Activated CD4-positive, CD25-positive, alpha-beta regulatory T cell treated with anti-CD3 and anti-CD28 coated beads, Interleukin-2, amount 50 U/mL, for 16 hours (primary cell): ENCODE data around the gene HSD11B1.

ENCODE experiments used
- DNase-seq: peaks from one replicate; pipeline ENCODE4 v3.0.0-alpha.2; 2020; ENCODE audit warnings: low read depth, low spot score

Gene HSD11B1

DNA sequence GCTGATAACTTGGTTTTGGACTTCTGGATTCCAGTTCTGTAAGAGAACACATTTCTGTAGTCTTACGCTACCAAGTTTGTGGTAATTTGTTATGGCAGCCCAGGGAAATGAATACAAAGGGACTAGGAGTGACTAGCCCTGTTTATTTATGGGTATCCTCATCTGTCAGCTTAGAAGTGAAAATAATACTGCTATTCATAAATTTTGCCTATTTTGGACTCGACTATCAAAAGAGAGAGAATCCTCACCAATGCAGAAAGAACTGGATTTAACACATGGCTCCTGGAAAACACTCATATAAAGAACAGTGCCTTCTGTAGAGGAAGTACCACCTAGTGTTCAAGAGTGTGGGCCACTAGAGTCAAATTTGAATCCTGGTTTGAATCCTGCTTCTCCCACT is 22.6 kb downstream of the HSD11B1 start:
- DNase-seq = no peak

GRCh38 chr1:209727785-209728184 is 23.1 kb downstream of the HSD11B1 start:
- DNase-seq = no peak

- no peak for DNase-seq
Measured at GRCh38 chr1:209728466-209728865, 23.8 kb downstream of the HSD11B1 start.

GRCh38 chr1:209729436-209729835 is 24.8 kb downstream of the HSD11B1 start:
- no peak for DNase-seq

DNA sequence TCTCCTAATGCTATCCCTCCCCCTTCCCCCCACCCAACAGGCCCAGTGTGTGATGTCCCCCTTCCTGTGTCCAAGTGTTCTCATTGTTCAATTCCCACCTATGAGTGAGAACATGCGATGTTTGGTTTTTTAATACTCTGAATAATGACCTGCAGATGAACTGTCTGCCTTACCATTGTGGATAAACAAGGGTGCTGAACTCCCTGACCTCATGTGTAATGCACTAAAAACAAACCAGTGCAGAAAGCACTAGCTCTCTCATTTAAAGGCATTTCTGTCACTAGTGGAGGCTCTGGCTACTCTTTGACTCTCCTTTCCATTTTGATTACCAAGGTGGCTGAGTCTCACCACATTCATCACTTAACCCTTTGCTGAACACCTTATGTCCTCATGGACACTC is 28.1 kb downstream of the HSD11B1 start:
- no peak for DNase-seq

DNA sequence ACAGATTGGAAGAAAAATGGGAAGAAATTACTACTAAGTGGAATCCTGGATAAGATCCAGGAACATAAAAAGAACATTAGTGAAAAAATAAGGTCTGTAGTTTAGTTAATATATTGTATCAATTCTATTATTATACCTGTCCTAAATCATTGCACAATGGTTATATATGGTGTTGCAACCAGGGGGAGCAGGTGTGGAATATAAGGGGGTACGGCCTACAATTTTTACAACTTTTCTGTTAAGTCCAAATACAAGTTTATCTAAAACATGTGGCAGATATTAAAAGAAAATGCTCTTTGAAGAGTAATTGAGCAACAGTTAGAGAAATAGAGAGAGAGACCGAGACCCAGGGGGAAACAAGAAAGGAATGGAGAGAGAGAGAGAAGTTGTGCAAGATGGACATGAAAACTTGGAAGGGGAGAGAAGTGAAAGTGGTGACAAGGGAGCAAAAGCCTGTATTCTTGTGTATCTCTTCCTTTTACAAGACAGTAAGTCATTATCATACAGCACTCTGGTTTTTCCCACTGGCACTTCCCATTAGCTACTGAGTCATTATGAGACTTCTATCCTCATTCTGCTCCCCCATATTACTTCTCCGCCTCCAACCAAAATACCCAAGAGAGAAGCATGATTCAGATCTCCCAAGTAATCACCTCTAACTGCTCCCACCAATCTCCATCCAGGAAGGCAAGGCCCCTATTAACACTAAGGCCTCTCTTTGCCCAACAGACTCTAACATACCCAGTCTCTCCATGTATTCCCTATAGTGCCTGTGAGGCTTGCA is 29.0 kb downstream of the HSD11B1 start:
- DNase-seq = no peak

DNA sequence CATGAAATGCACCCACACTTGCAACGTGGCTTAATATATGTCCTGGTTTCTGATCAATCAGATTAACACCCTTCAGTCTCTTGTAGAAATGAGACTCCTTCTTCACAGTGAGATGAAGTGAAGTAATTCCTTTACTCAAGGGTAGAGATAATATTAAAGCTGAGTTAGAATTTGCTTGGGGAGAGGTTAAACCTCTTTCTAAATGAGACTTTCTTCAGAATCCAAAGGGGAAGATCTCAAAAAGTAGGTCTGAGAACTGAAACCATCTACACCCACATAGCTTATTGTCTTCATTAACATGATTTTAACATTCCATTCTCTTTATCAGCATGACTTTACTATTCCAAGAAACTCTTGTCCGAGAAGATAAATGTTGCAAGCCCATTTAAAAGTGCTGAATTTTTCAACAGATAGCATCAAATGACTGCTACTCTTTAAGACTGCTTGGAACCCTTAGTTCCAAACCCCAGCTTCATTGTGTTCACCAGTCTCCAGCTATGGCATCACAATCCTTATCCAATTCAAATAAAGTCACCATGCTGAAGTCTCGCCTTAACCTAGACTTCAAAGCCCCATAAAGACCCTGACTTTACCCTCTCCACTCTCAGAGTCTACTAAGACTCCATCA is 32.0 kb downstream of the HSD11B1 start:
- no peak for DNase-seq

- no peak for DNase-seq
Measured at GRCh38 chr1:209737118-209737505, 32.5 kb downstream of the HSD11B1 start.

- DNase-seq = no peak
Measured at GRCh38 chr1:209738270-209738669, 33.6 kb downstream of the HSD11B1 start.

GRCh38 chr1:209741193-209741592 is 36.5 kb downstream of the HSD11B1 start:
- DNase-seq = no peak

DNA sequence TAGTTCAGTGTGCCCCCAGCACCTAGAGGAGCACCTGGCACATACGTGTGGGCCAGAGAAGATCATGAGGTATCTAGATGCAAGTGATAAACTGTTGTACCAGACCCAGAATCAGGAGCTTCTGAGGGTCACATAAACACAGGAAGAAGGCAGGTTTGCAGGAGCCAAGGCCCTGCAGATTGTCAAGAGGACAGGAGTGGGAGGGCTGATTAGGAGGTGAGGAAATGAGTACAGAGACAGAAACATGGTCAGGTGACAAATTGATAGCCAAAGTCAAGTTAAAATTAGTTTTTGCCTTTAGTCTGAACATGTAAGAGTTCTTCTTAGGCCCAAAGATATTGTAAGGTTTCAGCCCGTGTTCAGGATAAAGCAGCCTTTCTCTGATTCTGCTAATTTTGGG is 37.2 kb downstream of the HSD11B1 start:
- DNase-seq = no peak

DNA sequence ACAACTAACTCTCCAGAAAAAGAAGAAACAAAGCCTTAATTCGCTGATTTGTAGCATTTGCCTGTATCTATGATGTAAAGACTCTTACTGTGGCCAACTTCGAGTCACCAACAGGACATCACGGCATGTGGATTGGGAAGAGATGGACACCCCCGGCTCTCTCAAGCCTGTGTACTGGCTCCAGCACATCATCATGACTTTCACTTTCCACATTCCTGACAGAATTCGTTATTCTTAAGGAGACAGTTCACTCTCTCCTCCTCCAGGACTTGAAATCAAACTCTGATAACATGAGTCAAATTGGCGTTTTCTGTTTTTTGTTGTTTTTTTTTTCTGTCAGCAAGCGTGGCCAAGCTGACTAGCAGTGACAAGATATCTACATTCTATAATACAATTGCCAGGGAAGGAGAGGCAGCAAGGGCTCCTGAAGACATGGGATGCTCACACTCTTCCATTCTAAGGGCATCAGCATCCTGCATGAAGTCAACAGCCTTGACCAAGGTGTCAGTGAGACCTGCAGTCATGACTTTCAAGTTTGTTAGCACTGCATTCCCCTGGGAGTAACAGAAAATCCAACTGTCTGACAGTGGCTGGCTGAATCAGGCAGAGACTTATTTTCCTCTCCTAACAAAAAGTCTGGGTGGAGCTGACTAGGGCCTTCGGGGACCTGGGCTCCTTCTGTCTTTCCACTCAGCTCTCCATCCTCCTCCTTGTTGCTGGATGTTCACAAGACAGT is 37.9 kb downstream of the HSD11B1 start:
- no peak for DNase-seq

DNA sequence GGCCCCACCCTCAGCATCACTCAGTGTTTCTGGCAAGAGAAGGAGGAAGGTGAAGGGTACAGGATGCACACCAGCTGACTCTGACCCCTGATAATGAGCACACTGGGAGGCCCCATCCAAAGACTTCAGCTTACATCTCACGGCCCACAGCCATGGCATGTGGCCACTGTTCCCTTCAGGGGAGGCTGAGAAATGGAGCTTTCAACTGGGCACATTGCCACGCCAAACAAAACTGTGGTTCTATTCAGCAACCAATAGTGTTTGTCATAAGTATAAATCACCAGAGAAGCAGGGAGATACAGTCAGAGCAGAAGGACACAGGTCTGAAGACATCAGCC is 38.5 kb downstream of the HSD11B1 start:
- DNase-seq = no peak

GRCh38 chr1:209746451-209747165 is 42.0 kb downstream of the HSD11B1 start:
- no peak for DNase-seq

GRCh38 chr1:209747580-209748262 is 43.1 kb downstream of the HSD11B1 start:
- peak; percentile 55 for DNase-seq

DNA sequence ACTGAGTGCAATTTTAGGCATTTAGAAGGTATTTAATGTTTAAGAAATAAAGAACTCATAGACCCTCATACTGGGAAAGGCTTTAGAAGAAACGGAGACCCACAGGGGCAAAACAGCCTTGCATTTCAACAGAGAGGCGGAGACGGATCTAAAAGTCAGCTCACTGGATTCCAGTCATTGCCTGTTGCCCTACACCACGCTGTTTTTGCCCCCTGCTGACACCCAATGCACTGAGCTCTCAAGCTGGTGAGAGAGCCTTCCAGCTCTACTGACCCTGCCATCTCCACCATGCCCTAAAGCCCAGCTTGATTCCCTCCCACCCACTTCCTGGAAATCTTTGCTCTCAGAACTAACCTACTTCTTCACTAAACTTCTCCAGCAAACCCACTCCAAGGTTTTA is 44.0 kb downstream of the HSD11B1 start:
- DNase-seq = no peak

- DNase-seq = no peak
Measured at GRCh38 chr1:209749205-209749604, 44.6 kb downstream of the HSD11B1 start.

- no peak for DNase-seq
Measured at GRCh38 chr1:209749670-209750323, 45.2 kb downstream of the HSD11B1 start.

GRCh38 chr1:209751627-209752231 is 47.1 kb downstream of the HSD11B1 start:
- DNase-seq = no peak

GRCh38 chr1:209752890-209753289 is 48.2 kb downstream of the HSD11B1 start:
- no peak for DNase-seq

GRCh38 chr1:209755256-209755655 is 50.6 kb downstream of the HSD11B1 start:
- DNase-seq = no peak
